A204.1 (cell line): ENCODE measurements around the gene MYPOP.
"Not testable (repeated sequence)": the region's sequence is repeated elsewhere in the genome, so short reads cannot be mapped to it uniquely, and the experiment has no call there.

Experiments used
- FAIRE-seq: peaks from 2 replicates; lab custom pipeline; 2012; peaks lifted over from hg19 to GRCh38; lab: Jason Lieb, UNC

Gene MYPOP

DNA sequence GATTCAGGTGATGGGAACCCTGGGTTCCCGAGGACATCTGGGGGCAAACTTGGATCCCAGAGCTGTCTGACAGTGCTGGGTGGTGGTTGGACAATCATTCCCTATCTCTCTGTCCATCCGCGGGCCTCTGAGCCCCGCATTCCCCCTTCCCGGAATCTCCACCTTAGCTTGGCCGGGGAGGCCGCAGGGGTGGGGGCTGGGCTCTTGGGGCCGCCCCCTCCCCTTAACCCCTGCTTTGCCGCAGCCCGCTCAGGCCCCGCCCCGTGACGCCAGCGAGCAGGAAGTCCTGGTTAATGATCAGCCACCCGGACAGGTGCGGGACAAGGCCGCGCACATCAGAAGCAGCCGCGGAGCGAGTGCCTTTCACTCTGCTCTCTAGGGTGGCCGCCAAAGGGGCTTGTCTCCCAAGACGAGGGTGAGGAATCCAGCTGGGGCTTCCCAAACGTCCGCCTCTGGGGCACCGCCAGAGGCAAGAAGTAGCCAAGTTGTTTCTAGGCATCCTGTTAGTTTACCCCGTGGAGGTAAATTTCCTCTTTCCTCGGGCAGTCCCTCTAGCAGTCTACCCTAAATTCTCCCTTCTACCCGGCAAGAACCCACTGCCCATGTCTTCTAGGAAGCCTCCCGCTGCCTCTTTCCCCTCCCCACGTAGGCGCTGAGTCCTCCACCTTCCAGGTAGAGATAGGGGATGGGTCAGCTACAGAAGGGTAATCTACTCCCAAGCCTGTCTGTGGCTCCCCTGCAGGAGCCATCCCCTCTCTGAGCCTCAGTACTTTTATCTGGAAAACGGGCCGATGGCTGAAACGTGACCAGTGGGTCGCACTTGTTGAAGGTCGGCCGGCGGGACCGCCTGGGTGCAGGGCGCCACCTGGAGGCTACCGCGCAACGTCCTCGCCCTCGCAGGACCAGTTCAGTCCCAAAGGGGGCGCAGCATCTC, 19.5 kb downstream of the MYPOP start:
- FAIRE-seq, result no peak

DNA sequence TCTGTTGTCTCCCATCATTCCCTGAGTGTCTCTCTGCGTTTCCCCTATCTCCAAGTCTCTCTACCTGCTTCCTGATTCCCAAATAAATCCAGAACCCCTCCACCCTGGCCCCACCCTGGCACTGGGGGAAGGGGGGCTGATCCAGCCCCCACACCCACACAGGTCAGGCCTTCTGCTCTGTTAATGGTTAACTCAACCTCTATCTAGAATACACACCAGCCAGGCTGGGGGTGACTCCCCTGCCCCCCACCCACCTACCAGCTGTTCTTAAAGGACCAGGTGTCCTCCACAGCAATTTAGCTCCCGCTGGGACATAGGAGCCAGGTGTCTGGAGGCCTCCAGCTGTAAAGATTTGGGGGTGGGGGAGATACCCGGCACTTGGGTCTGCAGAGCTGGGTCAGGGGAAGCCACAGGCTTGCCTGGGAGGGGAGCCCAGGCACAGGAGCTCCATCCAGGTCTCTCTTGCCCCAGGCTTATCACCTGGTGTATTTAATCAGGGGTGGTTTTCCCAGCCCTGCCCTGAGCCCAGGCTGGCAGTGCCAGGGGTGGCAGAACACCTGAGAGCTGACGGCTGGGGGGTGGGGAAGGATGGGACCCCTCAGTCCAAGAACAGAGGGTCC, 20.4 kb downstream of the MYPOP start:
- no peak for FAIRE-seq

DNA sequence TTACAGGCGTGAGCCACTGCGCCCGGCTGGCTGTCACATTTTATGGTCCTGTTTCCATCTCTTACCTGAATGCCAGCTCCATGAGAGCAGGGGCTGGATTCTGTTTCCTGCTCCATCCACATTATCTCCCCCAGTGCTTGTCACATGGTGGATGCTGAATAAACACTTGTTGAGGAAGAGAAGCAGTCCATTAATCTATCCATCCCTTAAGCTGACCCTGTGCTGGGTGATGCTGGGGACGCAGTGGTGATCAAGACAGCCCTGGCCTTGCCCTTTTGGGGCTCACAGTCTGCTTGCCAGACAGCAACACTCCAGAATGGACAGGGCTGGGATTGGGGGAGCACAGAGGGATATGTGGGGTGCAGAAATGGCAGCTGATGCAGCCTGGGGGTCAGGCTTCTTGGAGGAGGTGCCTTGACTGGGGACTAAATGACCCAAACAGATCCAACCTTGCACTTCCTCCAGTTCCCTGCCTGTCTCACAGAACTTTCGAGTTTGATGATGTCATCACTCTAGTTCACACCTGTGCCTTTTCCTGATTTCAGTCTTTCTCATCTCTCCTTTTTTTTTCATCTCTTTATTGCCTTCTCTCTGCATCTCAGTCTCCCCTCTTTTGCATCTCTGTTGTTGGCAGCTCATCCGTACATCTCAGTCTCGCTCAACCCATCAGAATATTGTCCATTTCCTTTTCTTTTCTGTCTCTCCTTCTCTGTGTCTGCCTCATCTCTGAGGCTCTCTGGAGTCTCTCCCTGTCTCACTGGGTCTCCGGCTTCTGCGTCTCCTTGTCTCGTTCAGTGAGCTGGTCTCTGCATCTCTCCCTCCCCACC, 21.1 kb downstream of the MYPOP start:
- no peak for FAIRE-seq

DNA sequence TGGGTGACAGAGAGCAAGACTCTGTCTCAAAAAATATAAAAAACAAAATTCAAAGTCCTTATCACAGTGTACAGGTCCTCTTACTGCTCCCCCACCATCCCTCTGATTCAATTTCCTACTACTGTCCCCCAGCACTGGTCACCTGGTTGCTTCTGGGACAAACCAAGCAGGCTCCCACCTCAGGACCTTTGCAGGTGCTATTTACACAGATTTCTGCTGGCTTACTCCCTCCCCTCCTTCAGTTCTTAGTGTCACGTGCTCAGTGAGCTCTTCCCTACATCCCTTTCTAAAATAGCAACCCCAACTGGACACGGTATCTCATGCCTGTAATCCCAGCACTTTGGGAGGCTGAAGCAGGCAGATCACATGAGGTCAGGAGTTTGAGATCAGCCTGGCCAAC, 22.4 kb downstream of the MYPOP start:
- no peak for FAIRE-seq

DNA sequence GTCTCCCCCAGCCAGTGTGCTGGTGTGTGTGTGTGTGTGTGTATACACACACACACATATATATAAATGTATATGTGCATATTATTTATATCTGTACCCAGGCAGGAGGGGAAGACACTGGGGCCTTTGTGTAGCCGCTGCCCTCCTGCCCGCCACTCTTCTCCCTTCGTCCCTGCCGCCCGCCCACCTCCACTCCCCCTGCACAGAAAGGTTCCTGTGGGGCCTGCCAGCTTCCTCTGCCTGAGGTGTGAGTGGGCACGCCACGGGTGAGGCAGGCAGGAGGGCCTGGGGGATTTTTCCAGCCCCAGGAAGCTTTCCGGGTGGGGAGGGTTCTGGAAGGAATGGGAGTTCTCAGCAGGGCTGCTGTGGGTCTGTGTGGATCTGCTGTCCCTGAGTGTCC, 23.4 kb downstream of the MYPOP start:
- no peak for FAIRE-seq

DNA sequence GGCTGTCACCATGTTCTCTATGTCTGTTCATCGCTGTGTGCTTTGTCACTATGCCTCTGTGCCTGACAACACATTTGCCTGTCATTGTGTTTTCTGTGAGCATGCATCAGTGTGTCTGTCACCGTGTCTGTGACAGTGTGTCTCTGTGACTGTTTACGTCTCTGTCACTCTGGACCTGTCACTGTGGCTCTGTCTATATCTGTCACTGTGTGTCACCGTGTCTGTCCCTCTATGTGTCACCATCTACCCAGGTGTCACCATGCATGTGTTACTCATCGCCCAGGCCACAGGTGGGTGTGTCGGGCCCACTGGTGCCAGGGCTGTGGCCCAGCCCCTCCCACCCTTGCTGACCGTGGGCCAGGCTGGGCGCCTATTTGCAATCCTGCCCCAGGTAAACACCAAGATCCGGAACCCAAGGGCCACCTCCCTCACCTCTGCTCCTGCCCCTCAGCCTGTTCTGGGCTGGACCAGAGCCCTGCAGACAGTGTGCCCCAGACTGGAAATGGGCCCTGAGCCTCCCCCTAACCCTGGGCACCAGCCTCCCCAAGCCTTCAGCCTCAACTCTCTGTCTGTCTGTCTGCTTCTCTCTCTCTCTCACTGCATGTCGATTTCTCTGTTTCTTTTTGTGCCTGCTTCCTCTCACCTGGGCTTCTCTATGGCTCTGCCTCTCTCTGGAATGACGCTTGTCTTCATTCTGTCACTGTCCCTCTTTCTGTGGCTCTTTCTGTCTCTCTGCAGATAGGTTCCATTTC, 24.2 kb downstream of the MYPOP start:
- FAIRE-seq, result no peak

DNA sequence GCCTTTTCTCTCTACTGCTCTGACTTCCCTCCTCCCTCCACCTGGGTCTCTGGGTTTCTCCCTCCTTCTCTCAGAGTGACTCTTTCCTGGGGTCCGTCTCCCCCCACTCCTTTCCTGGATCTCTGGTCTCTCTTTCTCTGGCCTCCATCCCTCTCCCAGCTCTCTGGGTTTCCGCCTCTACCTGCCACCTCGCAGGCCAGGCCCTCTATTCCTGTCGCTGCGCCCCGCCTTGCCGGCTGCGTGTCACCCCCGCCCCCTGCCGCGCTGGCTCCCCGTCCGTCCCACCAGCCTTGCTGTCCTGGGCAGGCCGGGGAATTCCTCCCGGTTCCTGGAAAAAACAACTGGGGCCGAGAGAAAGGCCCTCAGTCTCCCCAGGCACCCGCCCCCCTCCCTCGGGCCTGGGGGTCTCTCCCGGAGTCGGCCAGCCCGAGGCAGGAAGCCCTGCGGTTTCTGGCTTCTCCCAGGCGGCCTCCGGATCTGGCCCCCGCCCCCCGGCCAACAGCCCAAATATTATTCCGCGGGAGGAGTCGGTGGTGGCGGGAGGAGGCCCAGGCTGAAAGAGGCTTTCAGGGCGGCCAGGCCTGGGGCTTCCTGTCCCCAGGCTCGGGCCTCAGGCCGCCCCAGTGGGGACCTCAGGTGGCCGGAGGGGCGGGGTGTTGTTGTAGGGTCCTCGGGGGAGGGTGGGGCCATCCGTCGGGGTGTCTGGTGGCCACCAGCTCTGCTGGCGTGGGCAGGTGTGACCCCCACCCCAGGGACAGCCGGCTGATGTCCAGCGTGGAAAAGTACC, 25.8 kb downstream of the MYPOP start:
- no peak for FAIRE-seq

DNA sequence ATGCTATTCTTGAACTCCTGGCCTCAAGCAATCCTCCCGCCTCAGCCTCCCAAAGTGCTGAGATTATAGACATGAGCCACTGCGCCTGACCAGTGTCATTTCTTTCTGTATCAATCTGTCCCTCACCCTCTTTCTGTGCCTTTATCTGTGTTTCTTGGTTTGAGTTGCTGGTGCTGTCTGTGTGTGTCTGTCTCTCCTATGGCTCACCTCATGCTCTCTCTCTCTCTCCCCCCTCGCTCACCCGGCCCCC, 26.3 kb downstream of the MYPOP start:
- FAIRE-seq, result no peak

DNA sequence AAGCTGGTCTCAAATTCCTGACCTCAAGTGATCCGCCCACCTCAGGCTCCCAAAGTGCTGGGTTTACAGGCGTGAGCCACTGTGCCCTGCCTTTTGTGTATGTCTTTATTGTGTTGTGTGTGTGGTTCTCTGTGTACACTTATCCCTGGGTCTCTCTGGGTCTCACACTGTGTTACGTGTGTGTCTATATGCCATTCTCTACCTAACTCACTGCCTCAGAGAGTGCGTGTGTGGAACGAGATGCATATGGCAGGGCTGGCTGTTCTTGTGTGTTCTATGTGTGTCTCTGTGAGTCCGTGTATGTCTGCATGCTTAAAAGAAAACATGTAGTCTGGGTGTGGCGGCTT, 27.8 kb downstream of the MYPOP start:
- FAIRE-seq, result no peak

DNA sequence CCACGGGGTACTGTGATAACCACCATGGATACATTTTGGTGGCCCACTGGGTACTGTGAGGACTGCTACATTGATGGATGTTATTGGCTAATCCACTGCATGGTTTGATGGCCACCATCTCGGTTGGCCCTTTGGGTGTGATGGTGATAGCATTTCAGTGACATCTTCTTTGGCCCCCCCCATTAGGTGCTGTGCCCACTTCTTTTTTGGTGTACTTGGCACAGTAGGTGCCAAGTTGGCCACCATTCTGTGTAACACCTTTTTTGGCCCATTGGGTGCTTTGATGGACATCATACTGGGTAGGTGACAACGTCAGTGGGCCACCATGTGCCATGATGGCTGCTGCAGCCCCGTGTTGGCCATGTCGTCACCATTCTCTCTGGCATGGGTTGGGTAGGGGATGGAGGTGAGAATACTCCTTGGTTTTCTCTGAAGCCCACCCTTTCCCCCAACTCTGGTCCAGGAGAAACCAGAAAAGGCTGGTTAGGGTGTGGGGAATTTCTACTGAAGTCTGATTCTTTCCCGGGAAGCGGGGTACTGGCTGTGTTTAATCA, 29.1 kb downstream of the MYPOP start:
- FAIRE-seq, result no peak

DNA sequence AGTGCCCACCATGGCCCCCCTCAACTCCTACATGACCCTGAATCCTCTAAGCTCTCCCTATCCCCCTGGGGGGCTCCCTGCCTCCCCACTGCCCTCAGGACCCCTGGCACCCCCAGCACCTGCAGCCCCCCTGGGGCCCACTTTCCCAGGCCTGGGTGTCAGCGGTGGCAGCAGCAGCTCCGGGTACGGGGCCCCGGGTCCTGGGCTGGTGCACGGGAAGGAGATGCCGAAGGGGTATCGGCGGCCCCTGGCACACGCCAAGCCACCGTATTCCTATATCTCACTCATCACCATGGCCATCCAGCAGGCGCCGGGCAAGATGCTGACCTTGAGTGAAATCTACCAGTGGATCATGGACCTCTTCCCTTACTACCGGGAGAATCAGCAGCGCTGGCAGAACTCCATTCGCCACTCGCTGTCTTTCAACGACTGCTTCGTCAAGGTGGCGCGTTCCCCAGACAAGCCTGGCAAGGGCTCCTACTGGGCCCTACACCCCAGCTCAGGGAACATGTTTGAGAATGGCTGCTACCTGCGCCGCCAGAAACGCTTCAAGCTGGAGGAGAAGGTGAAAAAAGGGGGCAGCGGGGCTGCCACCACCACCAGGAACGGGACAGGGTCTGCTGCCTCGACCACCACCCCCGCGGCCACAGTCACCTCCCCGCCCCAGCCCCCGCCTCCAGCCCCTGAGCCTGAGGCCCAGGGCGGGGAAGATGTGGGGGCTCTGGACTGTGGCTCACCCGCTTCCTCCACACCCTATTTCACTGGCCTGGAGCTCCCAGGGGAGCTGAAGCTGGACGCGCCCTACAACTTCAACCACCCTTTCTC, 30.1 kb downstream of the MYPOP start:
- FAIRE-seq, result no peak

DNA sequence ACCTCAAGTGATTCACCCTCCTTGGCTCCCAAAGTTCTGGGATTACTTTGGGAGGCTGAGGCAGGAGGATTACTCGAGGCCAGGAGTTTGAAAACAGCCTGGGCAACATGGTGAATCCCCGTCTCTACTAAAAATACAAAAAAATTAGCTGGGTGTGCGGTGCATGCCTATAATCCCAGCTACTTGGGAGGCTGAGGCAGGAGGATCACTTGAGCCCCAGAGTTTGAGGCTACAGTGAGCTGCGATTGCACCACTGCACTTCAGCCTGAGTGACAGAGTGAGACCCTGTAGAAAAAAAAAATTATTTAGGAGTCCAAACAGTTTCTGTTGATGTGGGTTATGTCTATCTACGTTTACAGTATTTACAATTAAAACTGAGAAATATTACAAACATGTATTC, 31.6 kb downstream of the MYPOP start:
- FAIRE-seq, result no peak

DNA sequence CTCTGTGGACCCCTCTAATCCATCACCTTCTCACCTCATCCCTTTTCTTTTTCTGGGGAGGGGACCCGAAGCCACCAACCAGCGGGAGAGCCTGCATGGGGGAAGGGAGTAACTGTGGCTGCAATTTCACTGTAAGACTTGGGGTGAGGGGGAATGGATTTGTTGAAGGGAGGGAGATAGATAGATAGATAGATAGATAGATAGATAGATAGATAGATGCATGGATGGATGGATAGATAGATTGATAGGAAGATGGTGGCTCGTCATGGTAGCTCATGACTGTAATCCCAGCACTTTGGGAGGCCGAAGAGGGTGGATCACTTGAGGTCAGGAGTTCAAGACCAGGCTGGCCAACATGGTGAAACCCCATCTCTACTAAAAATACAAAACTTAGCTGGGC, 35.2 kb downstream of the MYPOP start:
- FAIRE-seq, result not testable (repeated sequence)

DNA sequence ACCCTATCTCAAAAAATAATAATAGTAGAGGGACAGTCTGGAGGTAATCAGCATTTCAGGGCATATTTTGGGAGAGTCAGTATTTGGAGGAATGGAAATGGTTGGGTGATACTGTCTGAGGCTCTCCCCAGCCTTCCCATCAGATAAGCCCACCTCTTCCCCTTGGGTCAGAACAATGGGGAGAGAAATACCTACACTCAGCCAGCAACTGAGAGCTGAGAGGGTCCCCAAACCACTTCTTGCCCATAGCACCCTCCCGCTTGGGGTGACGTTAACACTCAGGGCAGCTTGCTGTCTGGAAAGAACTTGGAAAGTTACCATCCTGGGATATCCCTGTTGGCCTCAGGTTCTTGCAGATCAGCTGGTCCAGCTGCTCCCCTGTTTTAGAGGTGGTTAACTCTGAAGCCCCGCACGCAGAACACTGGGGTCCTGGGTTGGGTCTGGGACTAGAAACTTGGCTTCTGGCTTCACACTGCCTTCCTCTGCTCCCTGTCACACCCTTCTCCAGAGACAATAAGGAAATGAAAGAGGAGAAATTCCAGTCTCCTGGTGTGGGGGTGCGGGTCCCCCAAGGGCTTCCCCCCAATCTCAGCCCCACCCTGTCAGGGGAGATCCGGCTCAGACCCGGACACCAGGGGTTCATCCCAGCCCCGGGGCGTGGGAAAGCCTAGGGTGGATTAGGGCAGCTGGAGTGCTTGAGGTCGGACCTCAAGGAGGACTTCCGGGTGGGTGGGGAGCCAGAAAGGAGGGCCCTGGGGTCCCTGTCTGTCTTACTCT, 35.8 kb downstream of the MYPOP start:
- FAIRE-seq, result no peak

DNA sequence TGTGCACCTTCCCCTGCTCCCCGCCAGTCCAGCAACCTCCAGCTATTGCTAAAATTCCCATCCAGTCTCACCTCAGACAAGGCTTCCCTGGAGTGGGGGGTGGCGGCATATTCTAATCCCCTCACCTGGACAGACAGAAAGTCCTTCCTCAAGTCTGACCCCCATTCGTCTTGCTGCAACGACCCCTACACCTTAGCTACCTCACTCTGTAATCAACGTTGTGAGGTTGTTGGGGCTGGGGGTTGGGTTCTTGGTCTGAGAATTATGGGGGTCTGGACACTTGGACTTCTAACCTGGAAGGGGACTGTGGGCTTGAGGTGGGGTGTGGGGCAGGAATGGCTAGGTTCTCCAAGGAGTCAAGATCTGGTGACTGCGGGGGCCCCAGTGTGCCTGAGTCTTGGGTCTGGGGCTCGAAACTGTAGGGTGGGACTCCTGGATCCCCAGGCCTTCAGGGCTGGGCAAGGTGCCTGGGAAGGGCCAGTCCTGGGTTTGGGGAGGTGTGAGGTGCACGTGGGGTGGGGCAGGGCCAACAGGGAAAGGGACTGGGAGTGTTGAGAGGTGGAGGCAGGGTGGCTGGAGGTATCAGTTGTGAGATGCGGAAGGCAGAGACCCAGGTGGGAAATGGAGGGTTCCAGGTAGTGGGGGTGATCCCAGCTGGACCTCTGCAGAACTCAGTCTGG, 37.0 kb downstream of the MYPOP start:
- FAIRE-seq, result no peak

DNA sequence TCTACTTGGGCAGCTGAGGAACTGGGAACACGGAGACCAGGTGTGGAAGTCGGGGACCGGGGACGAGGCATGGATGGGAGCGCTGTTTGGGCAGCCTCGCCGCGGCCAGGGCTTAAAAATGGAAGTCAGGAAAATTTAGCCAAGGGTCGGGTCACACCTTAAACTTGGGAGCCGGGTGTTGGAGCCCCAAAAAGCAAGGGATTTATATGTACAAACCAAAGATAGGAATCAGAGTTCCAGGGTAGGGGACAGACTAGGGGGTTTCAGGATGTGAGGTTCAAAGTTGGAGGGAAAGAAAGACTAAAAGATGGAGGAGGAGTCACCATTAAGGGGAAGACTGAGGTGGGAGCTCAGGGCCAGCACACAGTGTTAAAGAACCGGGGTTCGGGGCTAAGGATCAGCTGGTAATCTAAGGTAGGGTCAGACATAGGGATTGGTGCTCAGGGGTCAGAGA, 37.8 kb downstream of the MYPOP start:
- FAIRE-seq, result no peak

DNA sequence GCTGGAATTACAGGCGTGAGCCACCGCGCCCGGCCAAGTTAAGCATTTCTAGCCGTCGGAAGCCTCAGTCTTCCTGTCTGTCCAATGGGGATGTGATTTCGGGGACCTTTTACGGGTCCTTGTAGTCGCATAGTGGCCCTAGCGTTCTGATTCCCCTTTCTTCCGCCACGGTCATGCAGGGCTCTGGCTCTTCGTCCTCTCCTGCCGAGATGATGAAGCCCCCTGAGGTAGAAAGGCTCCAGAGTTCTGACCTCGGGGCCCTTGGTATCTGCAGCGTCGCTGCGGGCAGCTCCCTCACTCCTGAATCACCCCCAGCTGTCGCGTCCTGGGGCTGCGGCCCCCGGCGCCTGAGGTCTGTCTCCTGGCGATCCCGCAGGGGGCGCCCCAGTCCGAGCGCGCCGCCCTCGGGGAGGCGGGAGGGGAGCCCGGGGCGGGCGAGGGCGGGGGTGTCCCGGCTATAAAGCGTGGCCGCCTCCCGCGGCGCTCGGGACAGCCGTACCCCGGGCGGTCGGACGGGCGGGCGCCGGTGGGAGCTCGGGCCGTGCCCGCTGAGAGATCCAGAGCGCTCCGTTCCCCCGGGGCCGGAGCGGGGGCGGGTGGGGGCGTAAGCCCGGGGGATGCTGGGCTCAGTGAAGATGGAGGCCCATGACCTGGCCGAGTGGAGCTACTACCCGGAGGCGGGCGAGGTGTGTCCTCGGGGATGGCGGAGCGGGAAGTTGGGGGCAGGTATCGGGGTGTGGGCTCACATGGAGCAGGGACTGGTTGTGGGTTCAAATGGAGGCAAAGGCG, 38.4 kb downstream of the MYPOP start, which contains the start of gene FOXA3:
TSS of gene FOXA3 (plus strand) at position 487 of the 789 bp plus-strand sequence. CDS start at position 618, 131 bp downstream.
- no peak for FAIRE-seq

DNA sequence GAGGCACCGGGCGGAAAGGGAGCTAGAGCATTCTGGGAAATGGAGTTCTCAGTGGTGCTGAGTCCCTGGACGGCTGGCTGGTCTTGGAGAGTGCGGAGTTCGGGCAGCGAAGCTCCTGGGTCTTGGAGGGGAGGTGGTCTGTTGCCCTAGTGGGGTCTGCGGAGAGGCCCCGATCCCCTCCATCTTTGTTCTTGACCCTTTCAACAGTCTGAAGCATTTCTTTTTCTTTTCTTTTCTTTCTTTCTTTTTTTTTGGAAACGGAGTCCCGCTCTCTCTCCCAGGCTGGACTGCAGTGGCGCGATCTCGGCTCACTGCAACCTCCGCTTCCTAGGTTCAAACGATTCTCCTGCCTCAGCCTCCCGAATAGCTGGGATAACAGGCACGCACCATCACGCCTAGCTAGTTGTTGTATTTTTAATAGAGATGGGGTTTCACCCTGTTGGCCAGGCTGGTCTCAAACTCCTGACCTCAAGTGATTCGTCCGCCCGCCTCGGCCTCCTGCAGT, 39.0 kb downstream of the MYPOP start:
- FAIRE-seq, result no peak
